HG02970 (cell line): ENCODE data around the gene TMEM205.

Experiments used
- ATAC-seq: cut with Tn5 transposase; IDR thresholded peaks from one replicate; pipeline ENCODE4 v1.9.1; 2021; ENCODE audit warnings: mild to moderate bottlenecking, moderate library complexity, moderate number of reproducible peaks; ENCODE audit not compliant: unreplicated experiment, low FRiP score

The TMEM205 gene

DNA sequence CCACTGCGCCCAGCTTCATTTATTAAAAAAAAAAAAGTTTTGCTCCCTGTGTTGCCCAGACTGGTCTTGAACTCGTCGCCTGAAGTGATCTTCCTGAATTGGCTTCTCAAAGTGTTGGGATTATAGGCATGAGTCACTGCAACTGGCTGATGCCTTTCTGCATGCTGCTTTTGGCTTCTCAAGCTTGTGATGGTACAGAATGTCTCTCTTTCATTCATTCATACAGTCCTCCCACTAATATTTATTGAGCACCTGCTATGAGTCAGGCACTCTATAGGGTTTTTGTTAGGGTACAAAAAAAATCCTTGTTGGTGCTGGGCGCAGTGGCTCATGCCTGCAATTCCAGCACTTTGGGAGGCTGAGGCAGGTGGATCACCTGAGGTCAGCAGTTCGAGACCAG, 41.1 kb downstream of the TMEM205 start:
- no peak for ATAC-seq

DNA sequence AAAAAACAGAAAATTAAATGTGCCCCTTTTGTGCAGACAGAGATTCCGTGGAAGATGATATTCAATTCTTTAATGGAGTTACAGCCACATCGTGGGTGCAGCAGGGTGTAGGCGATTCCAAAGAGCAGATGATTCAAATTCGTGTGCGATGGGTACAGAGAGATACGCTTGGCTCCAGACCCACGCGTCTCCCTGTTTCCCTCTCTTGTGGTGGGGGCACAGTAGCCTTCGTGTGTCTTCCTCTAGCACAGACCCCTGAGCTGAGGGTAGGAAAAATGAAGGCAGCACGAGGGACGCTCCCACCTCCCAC, 45.3 kb downstream of the TMEM205 start:
- no peak for ATAC-seq

DNA sequence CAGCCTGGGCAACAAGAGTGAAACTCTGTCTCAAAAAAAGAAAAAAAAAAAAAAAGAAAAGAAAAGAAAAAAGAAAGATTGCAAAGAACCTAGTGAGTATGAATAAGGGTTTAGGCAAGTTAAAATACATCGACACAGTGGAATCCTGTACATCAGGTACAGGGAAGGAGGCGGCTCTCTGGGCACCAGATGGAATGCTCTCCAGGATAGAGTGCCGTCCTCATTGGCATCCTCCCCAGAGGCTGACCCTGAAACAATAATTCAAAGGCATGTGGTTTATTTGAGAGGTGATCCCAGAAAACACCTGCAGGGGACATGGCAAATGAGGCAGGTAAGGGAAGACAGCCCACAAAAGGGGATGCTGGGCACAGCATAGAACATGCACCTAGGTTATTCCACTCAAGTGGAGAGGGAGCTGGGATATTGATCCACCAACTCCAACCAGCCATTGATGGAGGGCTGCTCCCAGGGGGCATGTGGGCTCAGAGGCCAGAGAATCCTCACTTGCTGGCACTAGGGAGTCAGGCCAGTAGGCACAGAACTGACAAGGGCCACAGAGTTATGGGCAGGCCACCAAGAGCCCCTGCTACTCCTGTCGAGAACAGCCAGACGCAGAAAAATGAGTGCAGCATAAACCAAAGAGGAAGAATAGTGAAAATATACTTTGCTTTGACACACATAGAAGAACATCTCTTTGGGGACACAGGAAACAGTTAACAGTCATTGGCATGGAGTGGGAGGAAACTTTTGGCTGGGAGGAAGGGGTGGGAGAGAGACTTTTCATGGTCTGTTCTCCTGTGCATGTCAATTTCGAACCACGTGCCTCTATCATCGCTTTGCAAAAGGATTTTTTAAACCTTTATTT, 45.9 kb downstream of the TMEM205 start:
- no peak for ATAC-seq

DNA sequence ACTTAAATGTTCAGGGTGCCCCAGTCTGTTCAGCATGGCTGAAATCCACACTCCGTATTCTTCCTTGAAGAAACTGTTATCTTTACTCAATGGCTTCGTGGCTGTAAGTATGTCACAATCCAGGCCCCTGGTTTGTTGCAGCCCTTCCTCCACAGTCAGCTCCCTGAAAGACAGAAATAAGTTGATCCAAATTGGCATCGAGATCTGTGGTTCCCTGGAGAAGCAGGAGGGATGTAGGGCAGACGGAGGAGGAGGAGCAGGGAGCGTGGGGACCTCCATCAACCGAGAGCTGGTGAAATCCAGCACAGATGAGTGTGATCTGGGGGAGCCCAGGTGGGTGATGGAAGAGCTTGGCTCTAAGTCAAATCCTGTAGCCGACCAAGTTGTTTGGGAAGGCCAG, 49.8 kb downstream of the TMEM205 start:
- no peak for ATAC-seq

DNA sequence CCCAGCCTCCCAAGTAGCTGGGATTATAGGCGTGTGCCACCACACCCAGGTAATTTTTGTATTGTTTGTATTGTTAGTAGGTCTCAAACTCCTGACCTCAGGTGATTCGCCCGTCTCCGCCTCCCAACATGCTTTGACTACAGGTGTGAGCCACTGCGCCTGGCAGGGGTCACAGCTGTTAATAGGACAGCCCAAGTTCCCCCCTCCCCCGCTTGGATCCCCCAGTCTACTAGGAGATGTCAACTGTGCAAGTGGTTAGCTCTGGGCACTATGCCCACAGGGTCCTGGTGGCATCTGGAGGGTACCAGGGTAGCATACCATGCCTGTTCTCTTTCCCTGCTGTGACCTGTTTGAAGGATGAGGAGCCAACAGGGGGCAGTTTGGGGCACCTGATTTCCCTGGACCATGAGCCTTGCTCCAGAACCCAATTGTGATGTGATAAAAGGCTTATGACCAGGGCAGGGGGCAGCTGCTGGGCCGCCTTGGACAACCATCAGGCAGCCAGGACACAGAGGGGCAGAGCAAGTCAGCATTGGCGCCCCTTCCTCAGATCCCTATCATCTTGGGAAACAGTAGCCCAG, 50.3 kb downstream of the TMEM205 start, which contains the start of gene TSPAN16:
Gene TSPAN16, plus strand, starts transcription at position 496 of the 581 bp plus-strand sequence. CDS start 138 bp downstream, outside the sequence.
- no peak for ATAC-seq

DNA sequence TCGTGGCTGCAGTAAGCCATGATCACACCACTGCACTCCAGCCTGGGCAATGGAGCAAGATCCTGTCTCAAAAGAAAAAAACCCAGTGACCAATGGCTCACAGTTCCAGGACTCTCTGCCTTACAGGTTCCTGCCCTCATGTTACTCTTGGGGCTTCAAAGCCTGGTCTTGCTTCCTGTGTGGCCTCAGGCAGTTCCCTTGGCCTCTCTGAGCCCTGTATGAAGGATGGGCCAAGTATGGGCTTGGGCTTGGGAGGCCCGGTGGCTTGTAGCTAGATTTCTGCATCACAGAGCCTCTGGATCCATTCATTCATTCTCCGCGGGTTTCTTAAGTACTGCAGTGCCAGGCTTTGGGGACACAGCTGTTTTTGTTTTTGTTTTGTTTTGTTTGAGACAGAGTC, 50.9 kb downstream of the TMEM205 start:
- no peak for ATAC-seq

DNA sequence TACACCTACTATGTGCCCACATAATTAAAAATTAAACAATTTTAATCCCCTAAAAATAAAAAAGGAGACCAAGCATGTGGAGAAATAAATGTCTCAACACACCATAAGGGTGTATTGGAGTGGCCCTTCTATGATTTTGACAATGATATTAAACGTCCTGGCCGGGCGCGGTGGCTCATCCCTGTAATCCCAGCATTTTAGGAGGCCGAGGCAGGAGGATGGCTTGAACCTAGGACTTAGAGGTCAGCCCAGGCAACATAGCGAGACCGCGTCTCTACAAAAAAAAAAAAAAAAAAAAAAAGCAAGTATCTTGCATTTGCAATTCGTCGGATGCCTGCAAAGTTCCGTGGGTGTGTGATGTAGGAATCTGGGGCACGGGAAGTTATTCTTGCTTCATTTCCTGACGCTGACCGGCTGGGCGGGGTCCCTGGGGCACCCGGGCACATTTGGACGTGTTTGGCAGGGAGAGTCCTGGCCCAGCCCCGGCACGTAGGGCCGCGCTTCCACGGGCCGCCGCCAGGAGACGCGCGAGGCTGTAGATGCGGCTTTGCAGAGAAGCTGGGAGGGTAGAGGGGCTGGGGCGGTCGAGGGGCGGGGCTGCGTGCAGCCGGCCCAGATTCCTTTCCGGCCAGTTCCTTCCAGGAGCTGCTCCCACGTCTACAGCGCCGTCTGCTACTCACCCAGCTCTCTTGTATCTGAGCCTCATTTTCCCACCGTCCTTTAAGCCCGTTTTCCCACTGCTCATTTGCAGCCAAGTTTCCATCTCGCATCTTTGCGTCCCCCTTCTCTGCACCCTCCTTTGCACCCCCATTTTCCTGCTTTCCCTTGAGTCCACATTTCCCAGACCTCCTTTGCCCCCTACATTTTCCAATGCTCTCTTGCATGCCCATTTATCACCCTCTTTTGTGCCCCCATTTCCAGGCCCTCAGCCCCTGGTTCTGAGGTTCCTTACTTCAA, 52.4 kb downstream of the TMEM205 start:
- no peak for ATAC-seq
